Neural cell (in vitro differentiated cells): ENCODE data around the gene PLXDC1. TPM values are rescaled to one million over a fixed set of nuclear protein-coding genes. Genes with fewer than 3 reads are reported as not detected.

Experiments
- H2AFZ ChIP-seq: fragments of 200-600, 300-800 bp; sonication (generic), shearing (Covaris generic); 2 replicates; pipeline ENCODE4 v1.6.0; 2014; ENCODE audit warnings: low read depth, mild to moderate bottlenecking, antibody characterized with exemption, low read length, moderate library complexity
- H3F3A ChIP-seq: fragments of 200-600 bp; shearing (Covaris generic); 2 replicates; pipeline ENCODE4 v1.6.1; 2016; ENCODE audit warnings: mild to moderate bottlenecking, moderate library complexity, mixed read lengths, antibody characterized with exemption, low read length; ENCODE audit not compliant: insufficient read depth, poor library complexity, severe bottlenecking
- H3K27ac ChIP-seq: fragments of 200-600, 300-800 bp; sonication (generic), shearing (Covaris generic); 2 replicates; pipeline ENCODE4 v1.5.1; 2014; ENCODE audit warnings: mild to moderate bottlenecking, low read length, moderate library complexity
- H3K27me3 ChIP-seq: fragments of 300-800, 200-600 bp; sonication (generic), shearing (Covaris generic); 2 replicates; pipeline ENCODE4 v1.6.0; 2014; ENCODE audit warnings: mild to moderate bottlenecking, low read depth, low read length, moderate library complexity; ENCODE audit not compliant: insufficient read depth
- H3K36me3 ChIP-seq: fragments of 300-800, 200-600 bp; sonication (generic), shearing (Covaris generic); 2 replicates; pipeline ENCODE4 v1.5.1; 2014; ENCODE audit warnings: mild to moderate bottlenecking, antibody characterized with exemption, low read length, moderate library complexity; ENCODE audit not compliant: insufficient read depth
- H3K4me2 ChIP-seq: fragments of 300-800, 200-600 bp; sonication (generic), shearing (Covaris generic); 2 replicates; pipeline ENCODE4 v1.6.0; 2014; ENCODE audit warnings: mild to moderate bottlenecking, low read length
- H3K4me3 ChIP-seq: fragments of 300-800, 200-600 bp; sonication (generic), shearing (Covaris generic); 2 replicates; pipeline ENCODE4 v1.5.1; 2014; ENCODE audit warnings: mild to moderate bottlenecking, low read length, moderate library complexity
- H3K79me2 ChIP-seq: fragments of 200-600 bp; shearing (Covaris generic); replicated peaks from 2 replicates; pipeline ENCODE4 v1.6.0; 2014; ENCODE audit warnings: mild to moderate bottlenecking, low read length, moderate library complexity; ENCODE audit not compliant: insufficient read depth
- H3K9ac ChIP-seq: fragments of 300-800, 200-600 bp; sonication (generic), shearing (Covaris generic); 2 replicates; pipeline ENCODE4 v1.6.1; 2016; ENCODE audit warnings: mild to moderate bottlenecking, low read length, mixed read lengths
- H3K9me2 ChIP-seq: fragments of 200-600 bp; shearing (Covaris generic); 2 replicates; pipeline ENCODE4 v1.6.1; 2016; ENCODE audit warnings: mild to moderate bottlenecking, low read length, mixed read lengths; ENCODE audit not compliant: insufficient read depth
- H3K9me3 ChIP-seq: fragments of 200-600, 300-800 bp; sonication (generic), shearing (Covaris generic); 2 replicates; pipeline ENCODE4 v1.6.1; 2016; ENCODE audit warnings: mild to moderate bottlenecking, mixed run types, low read length, moderate library complexity, mixed read lengths
- H4K20me1 ChIP-seq: fragments of 200-600 bp; shearing (Covaris generic); 2 replicates; pipeline ENCODE4 v1.6.1; 2016; ENCODE audit warnings: mild to moderate bottlenecking, mixed run types; ENCODE audit not compliant: insufficient read depth
- CTCF ChIP-seq: fragments of 450-650 bp; IDR thresholded peaks from 2 replicates; pipeline ENCODE4 v1.5.1; 2014; ENCODE audit warnings: antibody characterized with exemption, mild to moderate bottlenecking, moderate library complexity; ENCODE audit not compliant: poor library complexity, severe bottlenecking
- EP300 ChIP-seq: fragments of 450-650 bp; conservative IDR thresholded peaks from 2 replicates; pipeline ENCODE4 v1.6.1; 2014; ENCODE audit warnings: antibody characterized with exemption, mild to moderate bottlenecking, moderate library complexity; ENCODE audit not compliant: poor library complexity, severe bottlenecking
- EZH2 ChIP-seq: fragments of 200-600, 300-800 bp; shearing (Covaris generic), sonication (generic); IDR thresholded peaks from 2 replicates; pipeline ENCODE4 v1.6.1; 2014; ENCODE audit warnings: antibody characterized with exemption, low read length, borderline replicate concordance, mild to moderate bottlenecking; ENCODE audit not compliant: insufficient read depth, poor library complexity, severe bottlenecking
- MXI1 ChIP-seq: fragments of 450-650 bp; conservative IDR thresholded peaks from 2 replicates; pipeline ENCODE4 v1.6.1; 2014; ENCODE audit warnings: antibody characterized with exemption, mild to moderate bottlenecking; ENCODE audit not compliant: poor library complexity, severe bottlenecking
- POLR2AphosphoS5 ChIP-seq: IDR thresholded peaks from 2 replicates; pipeline ENCODE4 v1.6.1; 2012
- RAD21 ChIP-seq: fragments of 450-650 bp; conservative IDR thresholded peaks from 2 replicates; pipeline ENCODE4 v1.6.1; 2014; ENCODE audit warnings: antibody characterized with exemption, mild to moderate bottlenecking, moderate library complexity
- REST ChIP-seq: IDR thresholded peaks from 2 replicates; pipeline ENCODE4 v1.6.1; 2012; ENCODE audit warnings: borderline replicate concordance
- SMC3 ChIP-seq: fragments of 450-650 bp; conservative IDR thresholded peaks from 2 replicates; pipeline ENCODE4 v1.6.1; 2014; ENCODE audit warnings: antibody characterized with exemption, mild to moderate bottlenecking, moderate library complexity; ENCODE audit not compliant: poor library complexity
- TAF1 ChIP-seq: IDR thresholded peaks from 2 replicates; pipeline ENCODE4 v1.6.1; 2012; ENCODE audit warnings: low read depth
- polyA plus RNA-seq: library from polyadenylated mRNA; depleted of rRNA; stranded (reverse); fragments of >200 nt; gene quantifications from 2 replicates; pipeline ENCODE4 v1.2.3, GENCODE V29; 2014

Gene PLXDC1
- polyA plus RNA-seq, 1 donor from 2014 or later, result 10.0 TPM

GRCh38 chr17:39107155-39107554 lies 44.3 kb downstream of the PLXDC1 start:
- no peak overlapping the region for H3K4me3 ChIP-seq
- no peaks in the 10 kb centered on the region for H3K27me3 ChIP-seq
- no peak overlapping the region for H3K9ac ChIP-seq
- H3K79me2 ChIP-seq, result no peaks in the 10 kb centered on the region
- no peak overlapping the region for H2AFZ ChIP-seq
- H4K20me1 ChIP-seq, result no peaks in the 10 kb centered on the region
- H3K9me2 ChIP-seq, result no peaks in the 10 kb centered on the region
- TF ChIP-seq CTCF, result no peak
- no peak for TF ChIP-seq TAF1
- no peak for TF ChIP-seq POLR2AphosphoS5
- TF ChIP-seq REST, result no peak
- no peak for TF ChIP-seq EZH2
- no peak for TF ChIP-seq RAD21
- no peak for TF ChIP-seq MXI1
- TF ChIP-seq SMC3, result no peak
- no peak for TF ChIP-seq EP300
- no peaks in the 10 kb centered on the region for H3F3A ChIP-seq
- no peaks in the 10 kb centered on the region for H3K9me3 ChIP-seq
- H3K36me3 ChIP-seq, result no peaks in the 10 kb centered on the region
- no peak overlapping the region for H3K27ac ChIP-seq
- H3K4me2 ChIP-seq, result no peak overlapping the region

DNA sequence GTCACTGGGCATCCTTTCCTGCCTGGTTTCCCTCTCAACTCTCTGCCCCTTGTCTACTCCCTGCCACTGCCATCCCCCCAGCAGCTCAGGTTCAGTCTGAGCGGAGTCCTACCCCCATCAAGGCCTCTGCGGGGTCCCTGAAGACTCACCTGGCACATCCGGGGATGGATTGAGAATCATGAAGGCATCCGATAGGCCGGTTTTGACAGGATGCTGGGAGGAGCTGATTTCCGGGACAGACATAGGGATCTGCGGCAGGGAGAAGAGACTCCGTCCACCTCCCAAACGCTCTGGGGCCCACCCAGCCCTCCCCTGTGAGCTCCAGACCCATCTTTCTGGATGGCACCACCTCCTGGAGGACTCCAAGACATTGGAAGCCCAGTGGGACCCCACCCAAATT lies 45.7 kb downstream of the PLXDC1 start:
- Histone ChIP-seq H3K4me3 (no peak overlapping the region), H3K27me3 (no peaks in the 10 kb centered on the region), H4K20me1 (no peaks in the 10 kb centered on the region), H3K9me2 (no peaks in the 10 kb centered on the region), H3K4me2 (no peak overlapping the region), H3F3A (no peaks in the 10 kb centered on the region), H3K9me3 (no peaks in the 10 kb centered on the region), H3K9ac (no peak overlapping the region), H3K79me2 (no peaks in the 10 kb centered on the region), H3K36me3 (no peaks in the 10 kb centered on the region), H2AFZ (no peak overlapping the region), H3K27ac (no peak overlapping the region)
- TF ChIP-seq POLR2AphosphoS5 (no peak), RAD21 (no peak), EP300 (no peak), CTCF (no peak), MXI1 (no peak), SMC3 (no peak), REST (no peak), TAF1 (no peak)
